ENCODE measurements around the gene SLC16A3.
A peak's percentile ranks its signal among the peaks of the same experiment; 100 is the strongest.
"Not testable (repeated sequence)": the region's sequence is repeated elsewhere in the genome, so short reads cannot be mapped to it uniquely, and the experiment has no call there.

Gene SLC16A3

DNA sequence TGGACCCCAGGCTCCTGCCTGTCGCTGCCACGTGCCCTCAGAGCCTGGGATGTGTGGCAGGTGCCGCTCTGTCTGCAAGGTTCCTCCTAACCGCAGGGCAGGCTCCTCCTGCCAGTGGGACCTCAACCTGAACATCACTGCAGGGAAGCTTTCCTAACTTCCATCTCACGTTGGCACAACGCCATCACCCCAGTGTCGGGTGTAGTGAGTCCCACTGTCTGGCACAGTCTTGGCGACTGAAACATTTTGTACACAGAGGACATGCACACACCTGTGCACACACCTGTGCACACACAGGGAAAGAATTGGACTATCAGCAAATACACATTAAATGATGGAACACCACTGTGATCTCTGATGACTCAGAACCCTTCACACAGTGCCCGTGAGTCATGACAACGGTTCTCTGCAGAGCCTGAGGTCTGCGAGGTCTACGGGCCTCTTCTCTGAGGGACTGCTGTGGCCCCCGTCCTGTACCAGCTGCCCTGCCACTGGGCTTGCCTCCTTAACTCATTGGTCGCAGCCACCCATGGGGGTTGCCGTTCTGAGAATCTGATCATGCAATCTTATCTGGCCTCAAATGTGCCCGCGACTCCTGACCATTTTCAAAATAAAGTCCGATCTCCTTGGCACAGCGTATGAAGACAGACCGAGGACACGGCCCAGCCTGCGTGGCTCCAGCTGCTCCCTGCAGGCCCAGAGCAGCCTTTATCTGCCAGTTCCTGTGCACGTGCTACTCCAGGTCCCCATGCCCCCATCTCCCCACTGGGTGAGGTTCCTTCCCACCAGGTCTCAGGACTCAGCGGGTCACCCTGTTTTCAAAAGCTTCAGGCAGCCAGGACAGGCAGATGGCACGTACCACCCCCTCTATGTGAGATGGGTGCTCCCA is 23.8 kb upstream of the SLC16A3 start:
- DNase-seq (ENCODE audit: low spot score) = no peak

DNA sequence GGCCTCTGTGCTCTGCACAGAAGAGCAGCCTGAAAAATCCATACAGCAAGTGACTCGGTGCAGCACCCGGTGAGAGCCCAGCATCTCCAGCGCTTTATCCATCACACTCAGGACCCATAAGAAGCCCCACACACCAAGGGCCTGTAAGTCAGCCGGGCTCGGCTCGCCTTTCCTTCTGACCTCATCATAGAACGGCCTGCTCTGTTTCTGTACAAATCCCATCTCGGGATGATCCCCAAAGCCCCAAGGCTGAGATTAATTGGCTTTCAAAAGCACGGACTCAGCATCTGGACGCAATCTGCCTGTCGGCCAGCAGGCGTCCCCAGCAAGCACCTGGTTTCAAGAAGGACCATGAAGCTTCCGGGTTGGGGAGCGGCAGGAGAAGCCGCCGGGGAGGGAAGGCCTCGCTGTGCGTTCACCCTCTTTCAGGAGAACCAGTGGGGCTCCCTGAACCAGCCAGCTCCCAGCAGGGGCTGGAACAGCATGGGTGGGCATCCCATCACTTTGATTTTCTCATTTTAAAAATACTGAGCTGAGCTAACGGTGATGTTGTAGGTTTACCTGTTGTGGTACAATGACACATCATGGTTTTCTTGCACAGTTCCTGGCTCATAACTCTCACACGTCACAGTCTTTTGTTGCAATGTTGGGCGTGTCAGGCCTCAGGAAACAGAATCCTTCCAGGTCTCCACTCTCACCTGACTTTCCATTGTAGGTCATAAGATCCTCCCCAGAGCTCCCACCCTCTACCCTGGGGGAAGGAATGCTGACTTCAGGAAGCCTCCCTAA is 22.9 kb upstream of the SLC16A3 start:
- peak; percentile 81 for DNase-seq (ENCODE audit: low spot score)

DNA sequence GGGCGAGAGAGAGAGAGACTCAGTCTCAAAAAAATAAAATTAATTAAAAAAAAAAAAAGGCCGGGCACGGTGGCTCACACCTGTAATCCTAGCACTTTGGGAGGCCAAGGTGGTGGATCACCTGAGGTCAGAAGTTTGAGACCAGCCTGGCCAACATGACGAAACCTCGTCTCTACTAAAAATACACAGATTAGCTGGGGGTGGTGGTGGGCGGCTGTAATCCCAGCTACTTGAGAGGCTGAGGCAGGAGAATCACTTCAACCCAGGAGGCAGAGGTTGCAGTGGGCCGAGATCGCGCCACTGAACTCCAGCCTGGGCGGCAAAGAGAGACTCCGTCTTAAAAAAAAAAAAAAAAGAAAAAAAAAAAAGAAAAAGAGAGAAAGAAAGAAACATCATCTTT is 18.2 kb upstream of the SLC16A3 start:
- not testable (repeated sequence) for DNase-seq (ENCODE audit: low spot score)

DNA sequence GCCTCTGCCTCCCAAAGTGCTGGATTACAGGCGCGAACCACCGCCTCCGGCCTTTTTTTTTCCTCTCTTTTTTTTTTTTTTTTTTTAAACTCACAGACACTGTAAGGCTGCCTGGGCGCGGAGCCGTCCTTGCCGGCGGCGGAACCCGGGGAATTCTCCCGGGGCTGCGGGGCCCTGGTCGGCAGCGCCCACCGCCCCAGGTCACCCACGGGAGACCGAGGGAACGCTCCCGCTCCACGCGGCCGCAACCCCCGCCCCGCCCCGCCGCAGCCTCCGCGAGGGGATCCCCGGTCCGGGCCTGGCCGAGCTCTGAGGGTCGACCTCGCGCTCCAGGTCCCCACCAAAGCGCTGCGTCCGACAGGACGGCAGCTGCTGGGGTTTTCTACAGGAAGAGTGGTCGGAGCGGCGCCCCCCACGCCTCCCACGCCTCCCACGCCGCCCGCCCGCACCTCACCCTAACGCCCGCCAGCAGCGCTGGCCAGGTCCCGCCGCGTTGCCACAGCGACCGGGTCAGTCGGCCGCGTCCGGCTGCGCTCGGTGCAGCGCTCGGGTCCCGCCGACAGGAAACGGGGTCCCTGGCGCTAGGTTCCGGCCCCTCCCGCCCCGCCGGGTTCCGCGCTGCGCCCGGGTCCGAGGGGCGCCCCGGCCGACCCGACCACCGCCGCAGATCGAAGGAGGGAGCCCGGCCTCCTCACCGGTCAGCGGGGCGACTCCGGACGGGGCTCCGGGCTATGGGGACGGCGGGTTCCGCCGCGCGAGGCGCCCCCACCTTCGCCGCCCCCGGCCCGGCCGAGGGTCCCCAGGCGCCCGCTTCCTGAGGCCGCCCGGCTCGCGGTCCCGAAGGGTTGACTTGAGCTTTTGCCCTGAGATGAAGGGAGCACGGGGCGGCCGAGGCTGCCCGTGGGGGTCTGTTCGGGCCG is 16.3 kb upstream of the SLC16A3 start, which contains the start of gene CCDC57:
Gene CCDC57 (minus strand): TSS at position 512 of the 920 bp plus-strand sequence. CDS start 10,898 bp downstream, outside the sequence.
- no peak for DNase-seq (ENCODE audit: low spot score)

DNA sequence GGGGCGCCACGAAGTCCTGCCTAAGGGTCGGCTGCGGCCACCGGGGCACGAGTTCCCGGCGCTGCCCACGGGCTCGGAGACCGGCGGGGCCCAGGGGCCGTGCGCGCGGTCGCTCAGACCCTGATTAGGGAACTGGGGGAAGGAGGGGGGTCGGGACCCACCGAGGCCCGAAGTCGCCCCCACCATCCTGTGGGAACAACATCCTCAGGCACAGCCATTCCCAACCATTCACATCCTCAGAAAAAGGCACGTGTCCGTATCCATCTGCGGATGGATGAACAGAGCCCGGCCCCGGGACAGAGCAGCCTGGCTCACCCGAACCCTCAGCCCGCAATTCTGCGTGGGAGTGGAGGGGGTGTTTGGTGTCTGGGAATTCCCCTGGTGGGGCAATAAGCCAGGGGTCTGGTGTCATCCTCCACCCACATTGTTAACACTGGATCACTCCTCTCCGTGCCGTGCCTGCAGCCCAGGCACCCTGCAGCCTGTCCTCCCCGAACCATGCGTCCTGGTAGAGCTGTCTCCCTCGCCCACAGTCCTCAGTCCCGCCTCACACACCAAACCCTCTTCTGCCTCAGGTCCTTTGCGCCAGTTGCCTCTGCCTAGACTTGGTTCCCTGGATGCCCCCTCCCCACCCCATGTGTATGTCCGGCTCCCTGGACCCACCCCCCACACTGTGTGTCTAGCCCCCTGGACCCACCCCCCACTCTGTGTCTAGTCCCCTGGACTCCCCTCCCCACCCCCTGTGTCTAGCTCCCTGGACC is 15.4 kb upstream of the SLC16A3 start:
- no peak for DNase-seq (ENCODE audit: low spot score)

DNA sequence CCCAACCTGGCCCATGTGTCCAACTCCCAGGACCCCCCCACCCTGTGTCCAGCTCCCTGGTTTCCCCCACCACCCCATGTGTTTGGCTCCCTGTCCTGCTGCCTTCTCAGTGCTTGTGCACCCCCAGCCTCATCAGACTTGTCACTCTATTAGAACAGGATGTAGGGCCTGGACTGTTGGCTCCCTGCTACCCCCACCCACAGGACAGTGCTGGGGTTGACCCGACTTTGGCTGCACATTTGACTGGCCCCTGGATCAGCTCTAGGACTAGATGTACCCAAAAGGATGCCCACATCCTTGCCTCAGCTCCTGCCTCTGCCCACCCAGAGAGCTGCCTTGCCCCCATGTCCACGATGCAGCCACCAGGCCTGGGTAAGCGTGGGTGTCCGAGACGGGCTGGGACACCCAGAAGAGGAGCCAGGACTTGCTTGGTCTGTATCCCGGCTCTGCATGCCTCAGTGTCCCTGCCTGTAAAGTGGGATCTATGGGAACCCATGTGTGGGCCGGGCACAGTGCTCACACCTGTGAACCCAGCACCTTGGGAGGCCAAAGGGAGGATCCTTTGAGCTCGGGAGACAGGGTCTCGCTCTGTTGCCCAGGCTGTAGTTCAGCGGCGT is 14.7 kb upstream of the SLC16A3 start:
- no peak for DNase-seq (ENCODE audit: low spot score)

DNA sequence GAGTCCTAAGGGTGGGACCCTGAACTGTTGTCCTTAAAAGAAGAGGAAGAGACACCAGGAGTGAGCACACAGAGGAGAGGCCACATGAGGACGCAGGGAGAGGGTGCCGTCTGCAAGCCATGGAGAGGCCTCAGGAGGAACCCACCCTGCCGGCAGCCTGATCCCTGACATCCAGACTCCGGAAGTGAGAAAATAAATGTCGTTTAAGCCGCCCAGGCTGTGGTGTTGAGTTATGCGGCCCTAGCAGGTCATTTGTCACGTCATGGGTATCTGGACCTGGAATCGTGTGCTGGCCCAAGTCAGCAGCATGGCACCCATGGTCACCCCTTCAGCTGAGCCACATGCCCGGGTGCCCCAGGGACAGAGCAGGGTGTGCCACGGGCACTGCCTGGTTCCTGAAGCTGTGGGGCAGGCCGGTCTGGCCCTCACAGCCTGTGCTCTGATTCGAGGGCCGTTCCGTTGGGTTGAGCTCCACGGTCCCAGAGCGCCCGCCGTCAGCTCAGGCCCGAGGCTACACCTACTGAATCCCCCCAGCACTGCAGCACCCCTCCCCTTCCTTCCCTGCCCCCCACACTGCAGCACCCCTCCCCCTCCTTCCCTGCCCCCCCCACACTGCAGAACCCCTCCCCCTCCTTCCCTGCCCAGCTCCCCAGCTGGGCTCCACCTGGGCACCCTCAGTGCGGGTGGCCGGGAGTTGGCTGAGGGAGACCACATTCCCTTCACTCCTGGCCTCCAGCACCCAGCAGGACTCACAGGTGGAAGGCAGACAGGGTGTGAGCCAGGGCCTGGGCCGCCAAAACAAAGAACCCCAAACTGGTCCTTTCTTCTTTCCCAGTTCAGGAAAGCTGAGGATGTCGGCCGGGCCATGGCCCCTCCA is 13.5 kb upstream of the SLC16A3 start:
- no peak for DNase-seq (ENCODE audit: low spot score)

DNA sequence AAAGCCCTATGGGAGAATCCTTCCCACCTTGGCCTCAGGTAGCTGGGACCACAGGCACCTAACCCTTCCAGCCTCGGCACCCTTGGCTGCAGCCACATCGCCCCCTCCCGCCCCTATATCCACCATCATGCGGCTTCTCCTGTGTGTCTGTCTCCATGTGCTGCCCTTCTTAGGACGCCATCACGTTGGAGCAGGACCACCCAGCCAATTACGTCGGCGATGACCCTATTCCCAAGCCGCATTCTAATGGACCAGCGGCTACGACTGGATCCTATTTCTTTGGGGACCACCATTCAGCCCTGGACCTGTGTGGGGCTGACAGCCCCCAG is 12.9 kb upstream of the SLC16A3 start:
- DNase-seq (ENCODE audit: low spot score) = no peak

DNA sequence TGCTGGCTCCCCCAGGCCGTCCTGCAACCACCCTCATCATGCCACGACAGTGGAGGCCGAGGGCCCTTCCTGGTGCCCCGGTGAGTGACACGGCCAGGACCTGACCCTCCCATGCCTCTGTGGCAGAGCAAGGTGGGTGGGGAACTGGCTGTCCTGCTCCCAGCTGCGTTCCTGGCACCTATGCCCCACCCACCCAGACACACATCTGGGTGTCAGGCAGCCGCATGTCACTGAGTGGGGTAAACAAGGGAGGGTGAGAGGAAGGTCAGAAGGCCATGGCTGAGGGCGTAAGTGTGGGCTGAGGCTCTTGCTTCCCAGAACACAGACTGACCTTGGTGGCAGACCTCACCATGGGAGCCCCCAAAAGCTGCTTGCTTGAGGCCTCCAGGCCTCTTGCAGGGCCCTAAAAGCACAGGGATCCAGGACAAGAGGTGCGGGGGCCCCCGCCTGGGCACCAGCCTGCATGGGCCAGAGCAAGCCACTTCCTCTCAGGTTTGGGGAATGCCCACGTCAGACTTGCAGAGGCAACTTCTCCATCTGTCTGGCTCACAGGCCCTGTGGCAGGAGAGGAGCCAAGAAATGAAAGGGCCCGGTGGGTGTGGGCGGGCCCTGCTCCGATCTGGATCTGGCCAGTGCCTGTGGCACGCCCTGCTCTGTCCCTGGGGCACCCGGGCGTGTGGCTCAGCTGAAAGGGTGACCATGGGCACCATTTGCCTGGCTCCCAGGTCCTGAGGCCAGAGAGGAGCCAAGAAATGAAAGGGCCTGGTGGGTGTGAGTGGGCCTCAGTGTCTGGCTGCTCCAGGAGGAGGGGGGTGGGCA is 12.3 kb upstream of the SLC16A3 start:
- peak; percentile 87 for DNase-seq (ENCODE audit: low spot score)

DNA sequence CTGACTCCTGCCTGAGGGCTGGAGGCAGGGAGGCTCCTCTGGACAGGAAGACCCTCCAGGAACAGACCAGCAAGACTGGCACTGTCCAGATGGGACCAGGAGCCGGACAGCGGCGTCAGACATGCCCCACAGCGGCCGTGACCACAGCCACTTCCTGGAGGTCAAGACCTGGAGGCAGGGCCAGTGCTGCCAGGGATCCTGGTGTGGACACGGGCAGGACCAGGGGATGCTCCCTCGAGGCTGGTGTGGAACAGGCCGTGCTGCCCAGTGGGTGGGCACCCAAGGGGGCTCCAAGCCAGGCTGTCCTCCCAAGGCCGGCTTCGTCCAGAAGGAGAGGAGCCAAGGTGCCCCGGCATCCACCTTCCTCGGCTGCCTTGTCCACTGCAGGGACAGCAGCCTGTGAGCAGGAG is 11.7 kb upstream of the SLC16A3 start:
- no peak for DNase-seq (ENCODE audit: low spot score)

DNA sequence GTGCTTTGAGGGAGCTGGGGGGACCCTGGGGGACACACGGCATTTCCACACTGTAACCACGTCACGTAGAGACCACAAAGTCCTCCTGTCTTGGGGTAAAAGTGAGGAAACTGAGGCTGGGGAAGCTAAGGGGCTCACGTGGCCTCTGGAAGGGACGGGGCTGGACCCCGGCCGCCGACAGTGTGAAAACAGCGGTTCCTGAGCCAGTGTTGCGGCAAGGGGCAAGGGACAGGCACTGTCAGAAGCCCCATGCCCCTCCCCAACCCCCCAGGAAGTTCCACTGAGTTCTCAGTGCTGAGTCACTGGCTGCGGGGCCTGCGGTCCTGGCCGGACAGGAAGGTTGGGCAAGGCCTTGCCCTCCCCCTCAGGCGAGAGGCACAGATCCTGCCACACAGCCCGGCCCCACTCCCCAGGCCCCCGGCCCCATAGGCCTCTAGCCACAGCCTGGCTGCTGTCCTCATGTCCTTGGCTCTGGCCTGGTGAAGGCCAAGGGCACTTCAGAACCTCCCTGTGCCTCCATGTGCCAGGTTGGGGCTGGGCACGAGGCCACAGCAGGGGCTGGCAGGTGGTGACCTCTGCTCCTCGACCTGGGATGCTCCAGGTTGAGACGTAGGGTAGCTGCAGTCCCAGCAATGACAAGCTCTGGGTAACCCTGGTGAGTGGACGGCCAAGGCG is 11.2 kb upstream of the SLC16A3 start:
- no peak for DNase-seq (ENCODE audit: low spot score)

DNA sequence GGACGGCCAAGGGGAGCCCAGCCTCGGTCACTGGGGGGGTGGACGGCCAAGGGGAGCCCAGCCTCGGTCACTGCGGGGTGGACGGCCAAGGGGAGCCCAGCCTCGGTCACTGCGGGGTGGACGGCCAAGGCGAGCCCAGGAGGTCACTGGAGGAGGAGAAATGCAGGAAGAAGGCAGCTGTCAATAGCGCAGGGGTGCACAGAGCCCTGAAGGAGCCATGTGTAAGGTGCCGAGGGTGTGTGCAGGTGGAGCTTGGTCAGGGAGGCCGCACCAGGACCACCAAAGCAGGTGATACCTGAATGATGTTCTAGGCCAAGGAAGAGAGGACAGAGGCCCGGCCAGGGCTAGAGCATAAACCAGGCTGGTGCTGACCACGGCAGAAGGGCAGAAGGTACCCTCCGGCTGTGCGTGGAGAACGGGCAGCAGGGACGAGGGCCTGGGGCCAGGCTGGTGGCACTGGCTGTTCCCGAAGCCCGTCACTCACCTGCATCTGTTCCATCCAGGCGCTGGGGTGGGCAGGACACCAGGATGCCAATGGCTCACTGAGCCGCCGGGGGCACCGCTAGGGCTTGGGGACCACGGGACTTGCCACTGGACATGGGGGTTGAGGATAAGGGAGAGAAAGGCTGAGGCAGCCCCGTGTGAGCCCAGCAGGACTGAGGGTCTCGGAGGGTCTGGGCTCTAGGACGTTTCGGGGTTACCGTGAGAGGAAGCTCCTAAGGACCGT is 10.3 kb upstream of the SLC16A3 start:
- no peak for DNase-seq (ENCODE audit: low spot score)

DNA sequence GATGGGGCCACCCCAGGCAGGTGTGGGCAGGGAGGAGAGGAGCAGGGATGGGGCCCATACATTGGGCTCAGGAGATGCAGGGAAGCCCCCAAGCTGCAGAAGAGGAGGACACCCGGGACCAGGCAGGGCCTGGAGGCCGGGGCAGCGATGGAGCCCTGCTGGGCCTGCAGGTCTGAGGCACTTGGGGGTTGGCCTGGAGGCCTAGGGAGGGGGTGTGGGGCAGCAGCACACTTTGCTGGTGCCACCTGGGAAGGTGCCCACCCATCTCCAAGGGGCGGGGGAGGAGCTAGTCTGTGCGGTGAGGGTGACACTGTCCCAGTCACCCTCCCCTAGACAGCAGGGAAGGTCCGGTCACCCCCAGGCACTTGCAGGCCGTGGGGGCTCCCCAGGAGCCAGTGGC is 9.8 kb upstream of the SLC16A3 start:
- DNase-seq (ENCODE audit: low spot score) = no peak

DNA sequence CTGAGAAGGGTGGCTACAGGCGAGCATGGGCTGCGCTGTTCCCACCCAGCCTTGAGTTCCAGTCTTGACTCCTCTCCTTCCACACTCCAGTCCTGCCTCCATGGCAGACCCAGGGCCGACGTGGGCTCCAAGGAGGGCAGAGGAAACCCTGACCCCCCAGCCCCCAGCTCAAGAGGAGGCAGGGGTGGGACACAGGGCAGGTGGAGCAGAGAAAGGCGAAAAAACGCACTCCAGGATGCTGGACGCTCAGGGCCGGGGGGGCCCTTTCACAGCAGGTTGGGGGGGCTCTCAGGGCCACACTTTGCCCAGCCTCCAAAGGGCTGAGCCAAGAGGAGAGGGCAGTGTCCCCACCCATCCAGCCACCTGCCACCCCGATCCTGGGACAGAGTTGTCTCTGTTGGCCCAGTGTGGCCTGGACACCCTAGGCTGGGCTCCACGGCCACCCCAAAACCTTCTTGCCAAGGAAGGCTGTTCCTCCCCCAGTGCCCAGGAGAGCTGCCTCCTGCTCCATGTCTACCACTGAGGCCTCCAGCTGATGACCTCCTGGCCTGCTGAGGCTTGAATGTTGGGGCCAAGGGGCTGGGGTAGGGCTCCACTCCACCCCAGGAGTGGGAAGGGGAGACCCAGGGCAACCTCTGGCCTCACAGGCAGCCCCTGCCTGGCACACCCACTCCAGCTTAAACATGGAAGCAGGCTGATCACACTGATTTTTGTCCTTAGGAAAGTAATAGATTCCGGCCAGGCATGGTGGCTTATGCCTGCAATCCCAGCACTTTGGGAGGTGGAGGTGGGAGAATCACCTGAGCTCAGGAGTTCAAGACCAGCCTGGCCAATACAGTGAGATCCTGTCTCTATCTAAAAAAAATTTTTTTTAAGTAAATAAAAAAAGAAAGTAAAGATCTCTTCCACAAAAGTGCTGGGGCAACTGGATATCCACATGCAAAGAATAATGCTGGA is 8.8 kb upstream of the SLC16A3 start:
- DNase-seq (ENCODE audit: low spot score) = no peak

DNA sequence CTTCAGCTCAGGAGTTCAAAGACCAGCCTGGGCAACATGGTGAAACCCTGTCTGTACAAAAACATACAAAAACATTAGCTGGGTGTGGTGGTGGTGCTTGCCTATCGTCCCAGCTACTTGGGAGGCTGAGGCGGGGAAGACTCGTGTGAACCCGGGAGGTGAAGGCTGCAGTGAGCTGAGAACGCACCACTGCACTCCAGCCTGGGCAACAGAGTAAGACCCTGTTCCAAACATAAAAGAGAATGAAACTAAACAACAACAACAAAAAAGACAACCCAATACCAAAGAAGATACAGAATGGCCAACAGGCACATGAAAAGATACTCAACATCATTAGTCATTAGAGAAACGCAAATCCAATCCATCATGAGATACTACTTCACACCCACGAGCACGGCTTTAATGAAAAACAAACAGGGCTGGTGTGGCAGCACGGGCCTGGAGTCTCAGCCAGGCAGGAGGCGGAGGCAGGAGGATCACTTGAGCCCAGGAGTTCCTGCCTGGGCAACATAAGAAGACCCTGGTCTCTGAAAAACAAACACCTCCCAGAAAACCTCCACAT is 7.4 kb upstream of the SLC16A3 start:
- no peak for DNase-seq (ENCODE audit: low spot score)

DNA sequence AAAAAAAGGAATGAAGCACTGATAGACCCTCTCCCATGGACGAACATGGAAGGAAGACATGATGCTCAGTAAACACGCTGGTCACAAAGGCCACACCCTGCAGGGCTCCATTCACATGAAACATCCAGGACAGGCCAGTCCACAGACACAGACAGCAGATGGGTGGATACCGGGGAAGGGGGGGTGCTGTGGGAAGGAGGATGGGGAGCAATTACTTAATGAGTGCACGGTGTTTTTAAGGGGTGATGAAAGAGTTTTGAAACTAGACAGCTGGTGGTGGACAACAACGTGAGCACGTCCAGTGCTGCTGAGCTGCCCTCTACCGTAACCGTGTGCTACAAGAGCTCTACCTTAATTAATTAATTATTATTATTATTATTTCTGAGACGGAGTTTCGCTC is 6.0 kb upstream of the SLC16A3 start:
- DNase-seq (ENCODE audit: low spot score) = no peak
